ENCODE data around the gene EPHB1. TPM values are rescaled to one million over a fixed set of nuclear protein-coding genes. Genes with fewer than 3 reads are reported as not detected.
"Not testable (repeated sequence)": the region's sequence is repeated elsewhere in the genome, so short reads cannot be mapped to it uniquely, and the experiment has no call there.

EPHB1 gene
- polyA plus RNA-seq, 4 donors, result 0.65 to 1.0 TPM; not detected in 2

DNA sequence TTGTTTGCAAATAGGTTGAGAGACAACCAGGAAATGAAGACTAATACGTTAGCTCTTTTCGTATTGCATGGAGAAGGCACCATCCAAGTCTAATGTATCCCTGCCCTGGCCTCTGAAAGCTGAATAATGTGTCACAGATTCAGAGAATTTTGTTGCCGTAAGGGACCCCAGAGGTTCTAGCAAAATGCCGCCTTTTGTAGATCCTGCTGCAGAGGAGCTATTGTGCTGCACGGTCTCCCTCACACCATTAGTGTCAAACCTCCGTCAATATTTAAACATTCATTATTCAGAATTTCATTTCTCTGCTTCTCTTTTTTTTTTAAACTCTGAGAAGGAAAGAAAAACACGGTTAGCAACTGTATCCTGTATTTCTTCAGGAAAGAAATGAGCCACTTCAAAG lies 238.7 kb downstream of the EPHB1 start:
- Histone ChIP-seq H3K9me3 (ENCODE audit: control insufficient read depth in 2 of 2, insufficient read depth in 1 of 2, low read depth in 1 of 2, low read length in 1 of 2) (no peaks in the 10 kb centered on the region), H3K36me3 (ENCODE audit: control insufficient read depth in 3 of 3, insufficient read depth in 2 of 3, low read depth in 1 of 3, low read length in 3 of 3) (no peaks in the 10 kb centered on the region), H3K27me3 (ENCODE audit: control insufficient read depth in 3 of 3, insufficient read depth in 3 of 3, low read length in 3 of 3) (no peaks in the 10 kb centered on the region), H3K27ac (ENCODE audit: low read depth in 1 of 3, low read length in 2 of 3) (no peak overlapping the region), H3K4me1 (ENCODE audit: control insufficient read depth in 3 of 3, insufficient read depth in 2 of 3, low read depth in 1 of 3, low read length in 2 of 3) (peaks cover 0 to 4% (median 0%) of the 10 kb centered on the region in 3 donors), H3K4me3 (ENCODE audit: low read depth in 1 of 3, low read length in 3 of 3) (no peak overlapping the region)
- WGBS, 3 donors, result 68 to 73% (median 72%) methylated on average over 7 of the region's 7 CpGs
- FAIRE-seq (no peak), DNase-seq (no peak)

DNA sequence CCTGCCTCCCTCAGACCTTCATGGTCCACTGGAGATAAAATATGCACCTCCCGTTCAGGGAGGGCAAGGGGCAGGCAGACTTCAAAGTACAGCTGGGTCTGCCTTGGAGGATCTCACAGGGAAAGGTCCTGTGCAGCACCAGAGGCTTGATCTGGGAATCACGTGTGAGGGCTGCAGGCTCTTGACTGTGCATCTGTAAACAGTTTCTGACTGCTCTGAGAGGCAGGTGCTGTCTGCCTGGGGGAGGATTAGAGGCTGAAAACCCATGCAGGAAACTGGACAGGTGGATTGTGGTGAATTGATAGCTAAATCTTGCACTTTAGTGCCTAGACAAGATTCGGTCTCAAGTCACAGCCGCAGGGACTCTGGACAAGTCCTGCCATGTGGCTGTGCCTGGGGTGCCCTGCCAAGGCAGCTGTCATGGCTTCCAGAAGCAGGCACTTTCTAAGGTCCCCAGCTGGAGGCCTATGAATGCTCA lies 239.3 kb downstream of the EPHB1 start:
- DNase-seq (peak; percentile 46 to 48), FAIRE-seq (no peak)
- WGBS, 3 donors, result 14 to 39% (median 23%) methylated on average over 4 of the region's 4 CpGs
- no peaks in the 10 kb centered on the region for H3K9me3 ChIP-seq (ENCODE audit: control insufficient read depth in 2 of 2, insufficient read depth in 1 of 2, low read depth in 1 of 2, low read length in 1 of 2)
- no peaks in the 10 kb centered on the region for H3K27me3 ChIP-seq (ENCODE audit: control insufficient read depth in 3 of 3, insufficient read depth in 3 of 3, low read length in 3 of 3)
- no peak overlapping the region for H3K4me3 ChIP-seq (ENCODE audit: low read depth in 1 of 3, low read length in 3 of 3)
- H3K27ac ChIP-seq (ENCODE audit: low read depth in 1 of 3, low read length in 2 of 3), result no peak overlapping the region
- peaks cover 0 to 4% (median 0%) of the 10 kb centered on the region in 3 donors for H3K4me1 ChIP-seq (ENCODE audit: control insufficient read depth in 3 of 3, insufficient read depth in 2 of 3, low read depth in 1 of 3, low read length in 2 of 3)
- H3K36me3 ChIP-seq (ENCODE audit: control insufficient read depth in 3 of 3, insufficient read depth in 2 of 3, low read depth in 1 of 3, low read length in 3 of 3), result no peaks in the 10 kb centered on the region

DNA sequence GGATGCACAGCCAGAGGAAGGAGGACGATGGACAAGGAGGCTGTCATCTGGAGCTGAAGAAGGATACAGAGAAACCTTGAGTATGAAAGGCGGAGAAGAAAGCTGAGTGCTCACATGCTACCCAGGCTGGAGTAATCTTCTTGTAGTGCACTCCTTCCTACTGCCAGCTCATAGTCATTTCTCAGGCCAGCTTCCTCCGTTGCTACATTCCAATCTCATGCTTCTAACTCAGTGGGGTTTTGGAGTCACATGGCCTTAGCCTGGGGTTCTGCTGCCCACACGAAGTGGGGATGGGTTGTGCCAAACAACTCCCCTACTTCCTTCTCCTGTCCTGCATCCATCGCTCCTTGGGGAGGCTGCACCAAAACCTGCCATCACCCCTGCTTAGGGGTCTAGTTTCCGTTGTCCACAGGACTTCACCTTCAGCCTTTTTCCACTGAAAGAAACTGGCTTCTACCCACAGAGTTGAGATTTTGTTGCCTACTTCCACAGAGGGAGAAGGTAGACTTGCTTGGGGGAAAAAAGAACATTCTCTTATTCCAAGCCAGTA lies 239.9 kb downstream of the EPHB1 start:
- no peak overlapping the region for H3K4me3 ChIP-seq (ENCODE audit: low read depth in 1 of 3, low read length in 3 of 3)
- no peak for DNase-seq
- no peak for FAIRE-seq
- H3K27me3 ChIP-seq (ENCODE audit: control insufficient read depth in 3 of 3, insufficient read depth in 3 of 3, low read length in 3 of 3), result no peaks in the 10 kb centered on the region
- WGBS, 3 donors, result 80 to 86% (median 82%) methylated on average over 6 of the region's 6 CpGs
- no peaks in the 10 kb centered on the region for H3K9me3 ChIP-seq (ENCODE audit: control insufficient read depth in 2 of 2, insufficient read depth in 1 of 2, low read depth in 1 of 2, low read length in 1 of 2)
- H3K4me1 ChIP-seq (ENCODE audit: control insufficient read depth in 3 of 3, insufficient read depth in 2 of 3, low read depth in 1 of 3, low read length in 2 of 3), result peaks cover 0 to 4% (median 0%) of the 10 kb centered on the region in 3 donors
- no peak overlapping the region for H3K27ac ChIP-seq (ENCODE audit: low read depth in 1 of 3, low read length in 2 of 3)
- H3K36me3 ChIP-seq (ENCODE audit: control insufficient read depth in 3 of 3, insufficient read depth in 2 of 3, low read depth in 1 of 3, low read length in 3 of 3), result no peaks in the 10 kb centered on the region

DNA sequence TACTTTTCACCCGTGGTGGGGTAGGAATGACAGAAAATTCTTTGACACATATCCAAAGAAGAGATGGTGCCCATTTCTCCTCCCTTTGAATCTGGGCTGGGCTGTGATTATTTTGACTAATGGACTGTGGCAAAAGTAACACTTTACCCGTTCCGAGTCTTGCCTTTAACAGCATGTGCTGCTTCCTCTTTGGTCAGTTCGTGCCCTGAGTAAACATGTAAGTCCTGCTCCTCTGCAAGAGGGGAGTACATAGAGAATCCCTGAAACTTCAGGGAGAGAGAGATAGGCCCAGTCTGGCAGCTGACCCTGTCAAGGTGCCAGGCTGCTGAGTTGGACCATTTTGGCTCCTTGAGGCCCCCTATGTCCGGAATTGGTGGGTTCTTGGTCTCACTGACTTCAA lies 243.1 kb downstream of the EPHB1 start:
- no peak overlapping the region for H3K27ac ChIP-seq (ENCODE audit: low read depth in 1 of 3, low read length in 2 of 3)
- 57 to 66% (median 64%) methylated on average over 5 of the region's 5 CpGs for WGBS, 3 donors
- no peak for FAIRE-seq

DNA sequence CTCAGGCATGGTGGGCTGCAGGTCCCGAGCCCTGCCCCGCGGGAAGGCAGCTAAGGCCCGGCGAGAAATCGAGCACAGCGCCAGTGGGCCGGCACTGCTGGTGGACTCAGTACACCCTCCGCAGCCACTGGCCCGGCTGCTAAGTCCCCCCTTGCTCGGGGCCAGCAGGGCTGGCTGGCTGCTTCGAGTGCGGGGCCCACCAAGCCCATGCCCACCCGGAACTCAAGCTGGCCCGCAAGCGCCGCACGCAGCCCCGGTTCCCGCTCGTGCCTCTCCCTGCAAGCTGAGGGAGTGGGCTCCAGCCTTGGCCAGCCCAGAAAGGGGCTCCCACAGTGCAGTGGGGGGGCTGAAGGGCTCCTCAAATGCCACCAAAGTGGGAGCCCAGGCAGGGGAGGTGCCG lies 244.5 kb downstream of the EPHB1 start:
- 93 to 96% (median 95%) methylated on average over 12 to 22 of the region's 22 CpGs for WGBS, 3 donors
- H3K4me1 ChIP-seq (ENCODE audit: control insufficient read depth in 3 of 3, insufficient read depth in 2 of 3, low read depth in 1 of 3, low read length in 2 of 3); H3K4me3 ChIP-seq (ENCODE audit: low read depth in 1 of 3, low read length in 3 of 3); H3K9me3 ChIP-seq (ENCODE audit: control insufficient read depth in 2 of 2, insufficient read depth in 1 of 2, low read depth in 1 of 2, low read length in 1 of 2); DNase-seq; H3K27me3 ChIP-seq (ENCODE audit: control insufficient read depth in 3 of 3, insufficient read depth in 3 of 3, low read length in 3 of 3); H3K36me3 ChIP-seq (ENCODE audit: control insufficient read depth in 3 of 3, insufficient read depth in 2 of 3, low read depth in 1 of 3, low read length in 3 of 3); H3K27ac ChIP-seq (ENCODE audit: low read depth in 1 of 3, low read length in 2 of 3); FAIRE-seq: not testable (repeated sequence)

More for the DNA sequence above, 243.1 kb downstream of the EPHB1 start:
- H3K9me3 ChIP-seq (ENCODE audit: control insufficient read depth in 2 of 2, insufficient read depth in 1 of 2, low read depth in 1 of 2, low read length in 1 of 2), result no peaks in the 10 kb centered on the region
- H3K4me1 ChIP-seq (ENCODE audit: control insufficient read depth in 3 of 3, insufficient read depth in 2 of 3, low read depth in 1 of 3, low read length in 2 of 3), result peaks cover 0 to 4% (median 0%) of the 10 kb centered on the region in 3 donors
- no peaks in the 10 kb centered on the region for H3K27me3 ChIP-seq (ENCODE audit: control insufficient read depth in 3 of 3, insufficient read depth in 3 of 3, low read length in 3 of 3)
- H3K36me3 ChIP-seq (ENCODE audit: control insufficient read depth in 3 of 3, insufficient read depth in 2 of 3, low read depth in 1 of 3, low read length in 3 of 3), result no peaks in the 10 kb centered on the region
- no peak for DNase-seq
- H3K4me3 ChIP-seq (ENCODE audit: low read depth in 1 of 3, low read length in 3 of 3), result no peak overlapping the region

DNA sequence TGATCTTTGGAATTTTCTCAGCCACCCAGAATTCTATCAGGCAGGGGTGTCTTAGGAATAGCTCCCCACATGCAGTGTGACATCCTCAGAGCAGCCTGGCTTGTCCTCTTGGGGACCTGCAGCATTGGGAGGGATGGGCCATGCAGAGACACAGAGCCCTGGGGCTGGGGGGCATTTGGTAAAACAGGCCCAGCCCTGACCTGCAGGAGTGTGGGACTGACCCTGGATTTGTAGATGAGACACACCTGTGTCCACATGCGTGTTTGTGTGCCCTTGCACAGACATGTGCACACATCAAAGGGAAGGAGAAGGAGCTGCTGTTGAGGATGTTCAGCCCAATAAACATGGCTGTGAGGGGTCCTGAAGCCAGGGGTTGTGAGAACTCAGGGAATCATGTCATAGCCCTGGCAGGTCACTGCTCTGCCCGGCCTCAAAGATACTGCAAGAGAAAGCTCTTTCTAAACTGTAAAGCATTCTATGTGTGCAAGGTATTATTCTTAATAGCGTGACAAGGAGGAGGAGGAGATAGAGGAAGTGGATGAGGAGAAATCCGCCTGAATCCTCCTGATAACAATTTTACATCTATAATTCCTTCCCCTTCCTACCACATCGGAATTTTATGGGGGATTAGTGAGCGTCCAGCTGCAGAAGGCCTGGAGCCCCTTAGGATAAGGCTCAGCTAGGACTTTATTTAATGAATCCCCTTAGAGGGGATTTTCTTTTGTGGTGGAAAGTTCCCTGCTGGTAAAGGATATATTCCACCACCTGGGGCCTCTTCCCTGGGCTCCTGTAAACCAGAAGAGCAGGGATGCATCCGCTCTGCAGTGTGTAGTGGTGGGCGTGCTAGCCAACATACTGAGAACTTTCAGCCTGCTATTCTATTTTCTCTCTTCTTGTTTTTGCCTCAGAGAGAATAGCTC lies 245.5 kb downstream of the EPHB1 start:
- no peaks in the 10 kb centered on the region for H3K36me3 ChIP-seq (ENCODE audit: control insufficient read depth in 3 of 3, insufficient read depth in 2 of 3, low read depth in 1 of 3, low read length in 3 of 3)
- FAIRE-seq (no peak), DNase-seq (no peak)
- 82 to 90% (median 85%) methylated on average over 8 of the region's 8 CpGs for WGBS, 3 donors
- H3K4me3 ChIP-seq (ENCODE audit: low read depth in 1 of 3, low read length in 3 of 3), result no peak overlapping the region
- H3K4me1 ChIP-seq (ENCODE audit: control insufficient read depth in 3 of 3, insufficient read depth in 2 of 3, low read depth in 1 of 3, low read length in 2 of 3), result no peaks in the 10 kb centered on the region
- H3K27ac ChIP-seq (ENCODE audit: low read depth in 1 of 3, low read length in 2 of 3), result no peak overlapping the region
- no peaks in the 10 kb centered on the region for H3K9me3 ChIP-seq (ENCODE audit: control insufficient read depth in 2 of 2, insufficient read depth in 1 of 2, low read depth in 1 of 2, low read length in 1 of 2)
- H3K27me3 ChIP-seq (ENCODE audit: control insufficient read depth in 3 of 3, insufficient read depth in 3 of 3, low read length in 3 of 3), result no peaks in the 10 kb centered on the region

DNA sequence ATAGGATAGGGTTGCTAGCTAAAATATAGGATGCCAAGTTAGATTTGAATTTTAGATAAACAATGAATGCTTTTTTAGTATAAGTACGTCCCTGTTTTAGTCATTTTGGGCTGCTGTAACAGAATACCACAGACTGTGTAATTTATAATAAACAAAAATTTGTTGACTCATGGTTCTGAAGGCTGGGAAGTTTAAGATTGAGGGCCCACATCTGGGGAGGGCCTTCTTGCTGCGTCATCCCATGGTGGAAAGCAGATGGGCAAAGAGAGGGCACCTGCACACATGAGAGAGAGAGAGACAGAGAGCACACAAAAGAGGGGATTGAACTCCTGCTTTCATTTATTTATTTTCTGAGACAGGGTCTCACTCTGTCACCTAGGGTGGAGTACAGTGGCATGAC lies 246.5 kb downstream of the EPHB1 start:
- Histone ChIP-seq H3K4me1 (ENCODE audit: control insufficient read depth in 3 of 3, insufficient read depth in 2 of 3, low read depth in 1 of 3, low read length in 2 of 3) (no peaks in the 10 kb centered on the region), H3K4me3 (ENCODE audit: low read depth in 1 of 3, low read length in 3 of 3) (no peak overlapping the region), H3K27ac (ENCODE audit: low read depth in 1 of 3, low read length in 2 of 3) (no peak overlapping the region), H3K27me3 (ENCODE audit: control insufficient read depth in 3 of 3, insufficient read depth in 3 of 3, low read length in 3 of 3) (no peaks in the 10 kb centered on the region), H3K36me3 (ENCODE audit: control insufficient read depth in 3 of 3, insufficient read depth in 2 of 3, low read depth in 1 of 3, low read length in 3 of 3) (no peaks in the 10 kb centered on the region), H3K9me3 (ENCODE audit: control insufficient read depth in 2 of 2, insufficient read depth in 1 of 2, low read depth in 1 of 2, low read length in 1 of 2) (no peaks in the 10 kb centered on the region)
- no peak for DNase-seq
- WGBS, 3 donors, result 63 to 88% (median 66%) methylated on average over 2 of the region's 2 CpGs
- no peak for FAIRE-seq

DNA sequence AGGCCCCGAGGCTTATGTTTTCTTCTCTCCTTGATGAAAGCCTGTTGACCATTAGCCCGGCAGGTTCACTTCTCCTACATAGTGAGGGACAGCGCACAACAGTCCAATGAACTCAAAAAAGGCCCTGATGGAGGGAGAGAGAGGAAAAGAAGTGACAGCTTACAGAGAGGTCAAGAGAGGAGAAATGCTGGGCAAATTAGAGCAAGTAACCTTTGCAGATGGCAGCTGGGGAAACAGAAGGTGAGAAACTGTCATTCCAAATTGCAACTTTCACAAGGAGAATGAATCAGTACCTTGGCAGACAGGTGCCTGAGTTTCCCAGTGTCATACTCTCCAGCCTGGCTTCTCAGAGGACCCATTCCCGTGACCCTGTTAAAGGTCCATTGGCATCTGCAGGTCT lies 252.0 kb downstream of the EPHB1 start:
- H3K9me3 ChIP-seq (ENCODE audit: control insufficient read depth in 2 of 2, insufficient read depth in 1 of 2, low read depth in 1 of 2, low read length in 1 of 2), result no peaks in the 10 kb centered on the region
- 86 to 96% (median 90%) methylated on average over 4 of the region's 4 CpGs for WGBS, 3 donors
- DNase-seq (no peak), FAIRE-seq (no peak)
- no peak overlapping the region for H3K4me3 ChIP-seq (ENCODE audit: low read depth in 1 of 3, low read length in 3 of 3)
- H3K36me3 ChIP-seq (ENCODE audit: control insufficient read depth in 3 of 3, insufficient read depth in 2 of 3, low read depth in 1 of 3, low read length in 3 of 3), result no peaks in the 10 kb centered on the region
- H3K27ac ChIP-seq (ENCODE audit: low read depth in 1 of 3, low read length in 2 of 3), result no peak overlapping the region
- H3K4me1 ChIP-seq (ENCODE audit: control insufficient read depth in 3 of 3, insufficient read depth in 2 of 3, low read depth in 1 of 3, low read length in 2 of 3), result no peaks in the 10 kb centered on the region
- H3K27me3 ChIP-seq (ENCODE audit: control insufficient read depth in 3 of 3, insufficient read depth in 3 of 3, low read length in 3 of 3), result no peaks in the 10 kb centered on the region
